T-helper 1 cell treated with Interleukin-12 subunit alpha and Interleukin-12 subunit beta and Interleukin-4 antibody, amounts not matched to agents 30 ng/mL and 1 ng/mL, for 36 hours (primary cell): Measurements from ENCODE around the gene P2RX7. TPM values are rescaled to one million over a fixed set of nuclear protein-coding genes. Genes with fewer than 3 reads are reported as not detected.
"Not testable (repeated sequence)": the region's sequence is repeated elsewhere in the genome, so short reads cannot be mapped to it uniquely, and the experiment has no call there.

Source experiments
- intact Hi-C: fragments of 100-400 bp; cut with micrococcal nuclease; formaldehyde crosslinking; loops from one replicate; pipeline ENCODE4 v1.15.1; 2024
- total RNA-seq: library from RNA; stranded (reverse); gene quantifications from 2 replicates; pipeline ENCODE4 v1.2.3, GENCODE V29; 2022

Gene P2RX7
- total RNA-seq, 1 donor from 2014 or later = 14.5 TPM

- intact Hi-C loops = no loop called here
These were observed 70.0 kb downstream of the P2RX7 start for GRCh38 chr12:121202407-121203355.

- intact Hi-C loops = no loop called here
These were observed 70.8 kb downstream of the P2RX7 start for GRCh38 chr12:121203482-121203881.

- intact Hi-C loops = no loop called here
These were observed 72.8 kb downstream of the P2RX7 start for GRCh38 chr12:121205491-121205890.

- intact Hi-C loops = not testable (repeated sequence)
These were observed 75.9 kb downstream of the P2RX7 start for GRCh38 chr12:121208571-121208970.

DNA sequence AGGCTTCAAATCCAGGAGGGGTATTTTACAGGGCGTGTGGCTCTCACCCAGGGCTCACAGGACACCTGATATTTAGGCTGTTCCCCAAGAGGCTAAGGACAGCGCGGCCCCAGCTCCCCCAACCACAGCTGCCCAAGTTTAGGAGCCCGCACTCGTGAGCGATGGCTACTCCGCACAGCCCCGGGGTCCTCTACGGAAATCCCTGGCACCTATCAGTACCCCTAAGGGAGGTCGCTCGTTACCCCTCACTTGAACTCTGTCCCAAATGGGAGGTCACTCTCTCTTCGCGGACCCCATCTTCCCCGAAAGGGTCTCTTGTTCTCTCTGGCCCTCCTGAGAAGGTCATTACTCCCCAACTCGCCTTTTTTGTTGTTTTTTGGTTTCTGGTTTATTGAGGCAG, 76.5 kb downstream of the P2RX7 start:
- intact Hi-C loops = loop anchor here (1.0 kb wide), 1 partner anchor 193 kb away; the partner anchor contains the start of gene C12orf43

- intact Hi-C loops = loop anchor here (1.0 to 5.0 kb wide), 8 partner anchors 14 to 1867 kb away; partner anchors contain the start of genes C12orf43 and CAMKK2
These were observed 77.2 kb downstream of the P2RX7 start, which contains the start of gene P2RX4 for GRCh38 chr12:121209624-121210572. TSS of gene P2RX4 (plus strand) at chr12:121210129. CDS start at chr12:121210165, 36 bp downstream.

DNA sequence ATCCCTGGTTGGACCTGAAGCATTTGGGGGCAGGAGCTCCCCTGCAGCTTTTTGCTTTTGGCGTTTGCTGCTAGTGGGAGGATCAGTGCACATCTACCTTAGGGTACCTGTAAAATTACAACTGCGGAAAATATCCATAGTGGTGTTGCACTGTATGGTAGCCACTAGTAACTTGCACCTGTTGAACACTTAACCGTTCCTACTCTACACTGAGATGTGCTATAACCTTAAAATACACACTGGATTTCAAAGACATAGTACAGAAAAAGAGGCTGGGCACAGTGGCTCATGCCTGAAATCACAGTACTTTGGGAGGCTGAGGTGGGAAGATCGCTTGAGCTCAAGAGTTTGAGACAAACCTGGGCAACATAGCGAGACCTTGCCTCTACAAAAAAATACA, 80.2 kb downstream of the P2RX7 start:
- intact Hi-C loops = loop anchor here (5.0 kb wide), 2 partner anchors 84 to 1864 kb away; partner anchors contain the start of gene CAMKK2

DNA sequence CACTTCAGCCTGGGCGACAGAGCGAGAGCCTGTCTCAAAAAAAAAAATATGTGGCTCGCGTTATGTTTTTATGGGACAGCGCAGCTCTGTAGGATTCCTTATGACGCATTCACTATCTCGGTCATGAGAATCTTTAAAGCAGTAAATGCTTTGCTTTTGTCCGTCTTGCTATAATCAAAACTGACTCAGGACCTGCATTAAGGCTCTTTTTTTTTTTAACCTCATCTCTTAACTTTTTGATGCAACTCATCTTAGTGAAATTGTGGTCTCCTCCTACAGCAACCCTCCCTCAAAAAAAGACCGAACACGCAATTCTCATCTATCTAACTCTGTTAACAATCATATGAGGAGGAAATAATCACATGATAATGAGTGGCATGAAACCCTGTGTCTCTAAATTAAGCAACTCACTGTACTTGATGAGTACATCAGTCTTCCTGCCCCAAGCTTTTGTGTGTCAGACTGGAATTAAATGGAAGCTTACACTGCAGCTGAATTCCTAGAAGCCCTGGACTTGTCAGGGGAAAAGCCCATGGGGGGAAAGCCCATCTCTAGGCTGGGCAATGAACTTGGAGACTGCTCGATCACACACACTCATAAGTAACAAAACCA, 81.6 kb downstream of the P2RX7 start:
- intact Hi-C loops = loop anchor here (5.0 kb wide), 2 partner anchors 83 to 1863 kb away; partner anchors contain the start of gene CAMKK2

GRCh38 chr12:121214855-121215745, 82.4 kb downstream of the P2RX7 start:
- intact Hi-C loops = loop anchor here (1.0 to 5.0 kb wide), 3 partner anchors 8 to 1862 kb away; partner anchors contain the start of gene CAMKK2

GRCh38 chr12:121216102-121216501, 83.4 kb downstream of the P2RX7 start:
- intact Hi-C loops = no loop called here

GRCh38 chr12:121217063-121217462, 84.4 kb downstream of the P2RX7 start:
- intact Hi-C loops = no loop called here

DNA sequence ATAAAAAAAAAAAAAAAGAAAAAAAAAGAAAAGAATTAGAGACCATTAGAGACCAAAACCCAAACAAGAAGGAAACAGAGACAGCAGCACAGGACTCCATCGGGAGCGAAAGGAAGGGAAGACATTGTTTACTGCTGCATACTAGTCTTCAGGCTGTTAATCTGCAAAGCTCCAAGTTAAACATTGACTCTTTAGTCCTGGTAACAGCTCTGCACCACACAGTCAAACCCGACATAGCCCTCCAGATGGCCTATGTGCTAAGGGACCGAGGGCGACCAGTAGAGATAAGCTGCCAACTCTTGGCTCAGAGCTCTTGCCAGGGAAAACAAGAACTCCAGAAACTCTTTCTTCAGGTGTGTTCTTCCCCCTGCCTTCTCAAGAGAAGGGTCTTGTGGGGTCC, 85.1 kb downstream of the P2RX7 start:
- intact Hi-C loops = no loop called here

DNA sequence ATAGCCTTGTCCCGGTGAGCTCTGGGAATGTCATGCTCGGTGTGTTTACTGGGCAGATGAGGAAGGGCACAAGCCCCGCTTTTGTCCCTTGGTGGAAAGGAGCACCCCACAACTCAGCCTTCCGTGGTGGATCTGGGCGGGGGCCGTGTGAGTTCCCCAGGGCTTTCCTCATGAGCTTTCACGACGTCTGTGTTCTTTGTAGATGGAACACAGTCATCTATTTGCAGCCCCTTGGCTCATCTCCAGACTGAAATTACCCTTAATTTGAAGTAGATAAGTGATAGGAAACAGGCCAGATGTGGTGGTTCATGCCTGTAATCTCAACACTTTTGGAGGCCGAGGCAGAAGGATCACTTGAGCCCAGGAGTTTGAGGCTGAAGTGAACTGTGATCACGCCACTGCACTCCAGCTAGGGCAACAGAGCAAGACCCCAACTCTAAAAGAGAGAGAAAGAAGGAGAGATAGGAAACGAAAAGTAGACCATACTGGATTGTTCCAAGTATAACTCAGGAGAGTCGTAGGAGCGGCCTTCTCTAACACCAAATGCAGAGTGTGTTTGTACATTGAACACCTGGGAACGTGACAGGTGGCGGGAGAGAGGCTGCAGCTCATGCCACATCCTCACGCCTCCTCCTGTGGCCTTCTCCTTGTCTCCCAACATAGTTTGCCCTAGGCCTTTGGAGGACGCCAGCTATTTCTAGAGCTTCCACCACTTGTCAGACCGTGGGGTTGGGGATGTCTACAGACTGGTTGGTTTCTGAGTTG, 86.1 kb downstream of the P2RX7 start:
- intact Hi-C loops = no loop called here

DNA sequence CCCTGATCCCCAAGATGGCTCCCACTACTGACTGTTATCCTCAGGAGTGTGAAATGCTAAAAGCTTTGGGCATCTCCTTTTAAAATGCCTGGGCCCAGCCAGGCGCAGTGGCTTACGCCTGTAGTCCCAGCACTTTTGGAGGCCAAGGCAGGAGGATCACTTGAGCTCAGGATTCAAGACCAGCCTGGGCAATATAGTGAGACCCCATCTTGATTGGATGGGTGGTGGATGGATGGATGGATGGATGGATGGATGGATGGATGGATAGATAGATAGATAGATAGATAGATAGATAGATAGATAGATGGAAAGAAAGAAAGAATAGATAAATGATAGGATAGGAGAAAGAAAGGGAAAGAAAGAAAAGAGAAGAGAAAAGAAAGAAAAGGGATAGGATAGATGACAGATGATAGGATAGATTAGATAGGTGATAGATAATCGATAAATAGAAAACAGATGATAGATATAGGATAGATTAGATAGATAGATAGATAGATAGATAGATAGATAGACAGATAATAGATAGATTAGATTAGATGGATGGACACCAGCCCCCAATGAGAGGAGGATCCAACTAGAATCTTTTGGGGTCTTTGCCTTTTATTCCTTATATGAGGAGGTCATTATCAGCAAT, 86.8 kb downstream of the P2RX7 start:
- intact Hi-C loops = no loop called here

DNA sequence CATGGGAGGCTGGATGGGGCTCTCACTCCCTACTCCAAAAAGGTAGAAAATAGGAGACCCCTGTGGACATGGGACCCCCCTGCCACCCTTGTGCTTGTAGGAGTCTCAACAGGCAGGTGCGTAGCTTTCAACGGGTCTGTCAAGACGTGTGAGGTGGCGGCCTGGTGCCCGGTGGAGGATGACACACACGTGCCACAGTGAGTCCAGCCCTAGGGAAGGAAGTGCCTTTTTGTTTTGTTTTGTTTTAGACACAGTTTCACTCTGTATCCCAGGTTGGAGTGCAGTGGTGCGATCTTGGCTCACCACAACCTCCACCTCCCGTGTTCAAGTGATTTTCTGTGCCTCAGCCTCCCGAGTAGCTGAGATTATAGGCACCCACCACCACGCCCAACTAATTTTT, 90.2 kb downstream of the P2RX7 start:
- intact Hi-C loops = loop anchor here (1.0 to 5.0 kb wide), 5 partner anchors 8 to 206 kb away; partner anchors contain the start of genes C12orf43 and RNF34

GRCh38 chr12:121223292-121224285, 90.9 kb downstream of the P2RX7 start:
- intact Hi-C loops = loop anchor here (1.0 to 5.0 kb wide), 8 partner anchors 8 to 206 kb away; partner anchors contain the start of genes C12orf43, P2RX4 and RNF34

GRCh38 chr12:121224591-121224990, 91.9 kb downstream of the P2RX7 start:
- intact Hi-C loops = loop anchor here (1.0 to 5.0 kb wide), 5 partner anchors 14 to 207 kb away; partner anchors contain the start of genes C12orf43, P2RX4 and RNF34
